ENCODE data around the gene CFAP57. TPM values are rescaled to one million over a fixed set of nuclear protein-coding genes. Genes with fewer than 3 reads are reported as not detected.

CFAP57 gene
- total RNA-seq, 1 experiment from 2014 or later = 0.23 TPM

- H3K36me3 ChIP-seq (ENCODE audit: control insufficient read depth, insufficient read depth, low read length) = peaks cover 5% of the 10 kb centered on the region
- no peak for TF ChIP-seq CTCF (IDR thresholded peaks at IDR 0.05; ENCODE audit: insufficient read depth in 1 of 2, low read depth in 1 of 2, low read length in 1 of 2, severe bottlenecking in 1 of 2, unreplicated experiment in 1 of 2)
- DNase-seq = no peak
- ChIA-PET CTCF (no interaction called here), POLR2A (no interaction called here)
- no TSS peak for BruUV-seq (replicated peaks)
- no peaks in the 10 kb centered on the region for H3K27me3 ChIP-seq (replicated peaks; ENCODE audit: control insufficient read depth, insufficient read depth, low read length)
- H3K9me3 Mint-ChIP-seq (ENCODE audit: unreplicated experiment) = no peaks in the 10 kb centered on the region
- H3K36me3 Mint-ChIP-seq (ENCODE audit: insufficient read depth, unreplicated experiment) = peaks cover 20% of the 10 kb centered on the region
- H3K9me3 ChIP-seq = no peaks in the 10 kb centered on the region
- peak overlapping the region; percentile 75 for H3K27ac Mint-ChIP-seq (ENCODE audit: unreplicated experiment)
- intact Hi-C loops (cut with micrococcal nuclease; ENCODE audit: unreplicated experiment) = no loop called here
- H3K4me3 ChIP-seq (ENCODE audit: low read depth, low read length) = no peak overlapping the region
- peaks cover 18% of the 10 kb centered on the region for H3K4me1 Mint-ChIP-seq (ENCODE audit: low read depth, unreplicated experiment)
- no peaks in the 10 kb centered on the region for H3K27me3 Mint-ChIP-seq (ENCODE audit: insufficient read depth, unreplicated experiment)
- H3K4me3 Mint-ChIP-seq (ENCODE audit: unreplicated experiment) = no peak overlapping the region
- H3K4me1 ChIP-seq = peaks cover 23% of the 10 kb centered on the region
Measured at GRCh38 chr1:43275826-43276620, 103.9 kb downstream of the CFAP57 start.

DNA sequence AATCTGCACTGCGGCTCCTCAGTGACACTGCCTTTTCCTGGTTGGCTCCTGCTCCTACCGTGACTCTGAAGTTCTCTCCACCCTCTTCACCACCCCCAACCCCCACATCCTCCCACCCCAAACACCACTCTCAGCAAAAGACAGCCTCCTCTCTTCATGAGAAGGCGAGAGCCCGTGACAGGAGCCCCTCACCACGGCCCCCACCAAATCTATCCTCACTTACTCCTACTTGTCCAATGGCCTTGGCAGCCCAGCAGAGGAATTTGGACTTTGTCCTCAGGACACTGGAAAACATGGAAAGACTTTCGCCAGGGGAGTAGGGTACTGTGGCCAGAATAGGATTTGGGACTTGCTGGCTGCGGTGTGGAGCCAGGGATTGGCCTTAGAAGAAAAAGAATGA is 104.5 kb downstream of the CFAP57 start:
- Mint-ChIP-seq H3K4me3 (ENCODE audit: unreplicated experiment) (no peak overlapping the region), H3K27me3 (ENCODE audit: insufficient read depth, unreplicated experiment) (no peaks in the 10 kb centered on the region), H3K9me3 (ENCODE audit: unreplicated experiment) (no peaks in the 10 kb centered on the region), H3K27ac (ENCODE audit: unreplicated experiment) (peak overlapping the region; percentile 75), H3K4me1 (ENCODE audit: low read depth, unreplicated experiment) (peaks cover 13% of the 10 kb centered on the region), H3K36me3 (ENCODE audit: insufficient read depth, unreplicated experiment) (peaks cover 14% of the 10 kb centered on the region)
- peak in 1 of 2 experiments; percentile 41 for DNase-seq
- TF ChIP-seq CTCF (IDR thresholded peaks at IDR 0.05; ENCODE audit: insufficient read depth in 1 of 2, low read depth in 1 of 2, low read length in 1 of 2, severe bottlenecking in 1 of 2, unreplicated experiment in 1 of 2) = no peak
- H3K36me3 ChIP-seq (ENCODE audit: control insufficient read depth, insufficient read depth, low read length) = peaks cover 5% of the 10 kb centered on the region
- intact Hi-C loops (cut with micrococcal nuclease; ENCODE audit: unreplicated experiment) = no loop called here
- no peaks in the 10 kb centered on the region for H3K27me3 ChIP-seq (replicated peaks; ENCODE audit: control insufficient read depth, insufficient read depth, low read length)
- H3K9me3 ChIP-seq = no peaks in the 10 kb centered on the region
- no TSS peak for BruUV-seq (replicated peaks)
- H3K4me1 ChIP-seq = peaks cover 16% of the 10 kb centered on the region
- POLR2A ChIA-PET = interaction anchor here (0.7 kb wide), 1 partner anchor 9 kb away, joined by 3 read pairs; the partner anchor contains the start of gene C1orf210
- CTCF ChIA-PET = no interaction called here
- H3K4me3 ChIP-seq (ENCODE audit: low read depth, low read length) = no peak overlapping the region

DNA sequence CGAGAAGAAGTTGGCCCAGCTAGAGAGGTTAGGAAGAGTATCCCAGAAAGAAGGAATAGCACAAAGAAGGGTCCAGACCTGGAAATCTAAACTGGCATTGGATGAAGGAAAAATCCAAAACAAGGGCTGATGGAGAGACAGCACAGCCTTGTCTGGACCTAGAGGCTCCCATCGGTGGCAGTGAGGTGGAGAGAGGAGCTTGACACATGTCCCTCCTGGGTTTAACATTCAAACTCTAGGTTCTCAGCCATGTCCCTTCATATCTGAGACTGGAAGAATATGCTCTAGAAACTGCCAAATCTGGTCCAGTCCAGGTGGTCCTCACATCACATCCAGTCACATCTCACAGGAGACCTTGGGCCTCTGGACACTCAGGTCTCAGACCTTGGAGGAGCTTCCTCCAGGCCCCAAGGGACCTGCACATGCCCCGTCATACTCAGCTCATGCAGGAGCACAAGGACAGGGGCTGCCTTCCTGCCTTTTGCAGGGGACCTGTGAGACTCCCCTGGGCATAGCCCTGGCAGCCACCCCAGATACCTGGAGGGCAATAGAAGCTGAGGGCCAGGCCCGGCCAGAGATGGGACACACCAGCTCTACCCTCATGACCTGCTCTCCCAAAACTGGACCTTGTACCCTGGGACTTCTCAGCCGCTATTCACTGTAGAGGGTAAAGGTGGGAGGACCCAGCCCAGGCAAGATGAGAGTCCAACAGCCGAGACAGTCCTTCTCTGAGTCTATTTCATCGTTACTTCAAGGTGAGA is 105.2 kb downstream of the CFAP57 start:
- Mint-ChIP-seq H3K4me3 (ENCODE audit: unreplicated experiment) (no peak overlapping the region), H3K36me3 (ENCODE audit: insufficient read depth, unreplicated experiment) (peaks cover 11% of the 10 kb centered on the region), H3K27me3 (ENCODE audit: insufficient read depth, unreplicated experiment) (no peaks in the 10 kb centered on the region), H3K27ac (ENCODE audit: unreplicated experiment) (peak overlapping the region; percentile 75), H3K9me3 (ENCODE audit: unreplicated experiment) (no peaks in the 10 kb centered on the region), H3K4me1 (ENCODE audit: low read depth, unreplicated experiment) (peaks cover 11% of the 10 kb centered on the region)
- Histone ChIP-seq H3K36me3 (ENCODE audit: control insufficient read depth, insufficient read depth, low read length) (peaks cover 4% of the 10 kb centered on the region), H3K4me1 (peaks cover 16% of the 10 kb centered on the region), H3K4me3 (ENCODE audit: low read depth, low read length) (no peak overlapping the region), H3K27me3 (replicated peaks; ENCODE audit: control insufficient read depth, insufficient read depth, low read length) (no peaks in the 10 kb centered on the region), H3K9me3 (no peaks in the 10 kb centered on the region)
- no peak for DNase-seq
- BruUV-seq (replicated peaks) = no TSS peak
- POLR2A ChIA-PET = interaction anchor here (0.6 to 0.7 kb wide), 2 partner anchors 8 kb away, joined by 3 read pairs; partner anchors contain the start of gene C1orf210
- TF ChIP-seq CTCF (IDR thresholded peaks at IDR 0.05; ENCODE audit: insufficient read depth in 1 of 2, low read depth in 1 of 2, low read length in 1 of 2, severe bottlenecking in 1 of 2, unreplicated experiment in 1 of 2) = no peak
- intact Hi-C loops (cut with micrococcal nuclease; ENCODE audit: unreplicated experiment) = no loop called here
- CTCF ChIA-PET = interaction anchor here (0.7 kb wide), 1 partner anchor 115 kb away, joined by 3 read pairs; no protein-coding TSS in a partner anchor
